Kidney (tissue), 14 donors: ENCODE data around the gene EGR1. TPM values are rescaled to one million over a fixed set of nuclear protein-coding genes. Genes with fewer than 3 reads are reported as not detected.

Experiments used
- DNase-seq, 5 donors: peaks; one replicate each; pipeline ENCODE4 v3.0.0-alpha.2; 2013 to 2020
- FAIRE-seq: peaks from 2 replicates; lab custom pipeline; 2012; peaks lifted over from hg19 to GRCh38; lab: Jason Lieb, UNC
- H3K27ac ChIP-seq, 2 donors: one replicate each; pipeline ENCODE4 v1.7.0; 2013; ENCODE audit warnings: low read depth in 2 of 2, low read length in 2 of 2, inconsistent platforms in 1 of 2
- H3K27me3 ChIP-seq: one replicate; pipeline ENCODE4 v1.7.1; 2013; ENCODE audit warnings: low read length, inconsistent platforms; ENCODE audit not compliant: control insufficient read depth, insufficient read depth
- H3K36me3 ChIP-seq, 3 donors: one replicate each; pipeline versions ENCODE4 v1.7.0 to v1.7.1; 2013; ENCODE audit warnings: low read length in 3 of 3, control low read depth in 1 of 3, inconsistent platforms in 1 of 3; ENCODE audit not compliant: insufficient read depth in 3 of 3, control insufficient read depth in 2 of 3
- H3K4me1 ChIP-seq, 3 donors: one replicate each; pipeline versions ENCODE4 v1.7.0 to v1.7.1; 2013; ENCODE audit warnings: low read length in 3 of 3, inconsistent platforms in 1 of 3, low read depth in 1 of 3; ENCODE audit not compliant: control insufficient read depth in 2 of 3, insufficient read depth in 2 of 3
- H3K4me3 ChIP-seq, 3 donors: one replicate each; pipeline versions ENCODE4 v1.7.0 to v1.8.1; 2013; ENCODE audit warnings: low read length in 3 of 3, control low read depth in 1 of 3, inconsistent platforms in 1 of 3
- H3K9ac ChIP-seq, 3 donors: one replicate each; pipeline versions ENCODE4 v1.7.0 to v1.7.1; 2013; ENCODE audit warnings: low read length in 3 of 3, control low read depth in 1 of 3, inconsistent platforms in 1 of 3
- H3K9me3 ChIP-seq, 3 donors: one replicate each; pipeline versions ENCODE4 v1.7.0 to v1.7.1; 2013; ENCODE audit warnings: low read length in 3 of 3, control low read depth in 1 of 3, inconsistent platforms in 1 of 3; ENCODE audit not compliant: control insufficient read depth in 2 of 3, insufficient read depth in 1 of 3
- CTCF ChIP-seq: IDR thresholded peaks from 3 replicates; pipeline ENCODE4 v1.5.1; 2012; ENCODE audit warnings: mild to moderate bottlenecking, moderate library complexity, borderline replicate concordance; ENCODE audit not compliant: insufficient read depth; ENCODE audit errors: extremely low read depth
- intact Hi-C: fragments of 100-400 bp; cut with DNase I; formaldehyde crosslinking; loops from one replicate; pipeline ENCODE4 v1.11.1; 2022
- polyA plus RNA-seq: library from polyadenylated mRNA; stranded (reverse); fragments of 350-450 nt; fragmentation: Illumina TruSeq; extraction: RNeasy Lipid Tissue Mini Kit (QIAGEN cat#74804); gene quantifications from one replicate; pipeline ENCODE4 v1.2.3, GENCODE V29; 2014; ENCODE audit warnings: low read depth, low replicate concordance; ENCODE audit not compliant: insufficient read depth
- total RNA-seq: library from RNA; stranded (reverse); fragmentation: NEBNext Ultra II Directional; extraction: Animal tissue kit (Norgen Biotek cat#: 25700); gene quantifications from one replicate; pipeline ENCODE4 v1.2.1, GENCODE V29; 2021
- donor health status: control.
- donor health status: control.
- donor health status: control.
- donor health status: control.
- donor health status: control.
- donor health status: DM: yes; HTN: yes; CAD: no.
- donor health status: Normal renal cell carcinoma (clear cell type).

The EGR1 gene
- total and polyA plus RNA-seq, 2 donors from 2014 or later: 65.8 to 68.6 TPM

GRCh38 chr5:138455232-138455930 is 9.9 kb upstream of the EGR1 start:
- no peaks in the 10 kb centered on the region for H3K27me3 ChIP-seq
- no peak overlapping the region for H3K27ac ChIP-seq
- FAIRE-seq (no peak), DNase-seq (no peak)
- H3K4me3 ChIP-seq: no peak overlapping the region
- intact Hi-C loops: no loop called here
- peaks cover 0 to 3% (median 0%) of the 10 kb centered on the region in 3 donors for H3K4me1 ChIP-seq
- TF ChIP-seq CTCF: no peak
- H3K9ac ChIP-seq: no peak overlapping the region
- H3K36me3 ChIP-seq: no peaks in the 10 kb centered on the region
- H3K9me3 ChIP-seq: no peaks in the 10 kb centered on the region

- no peak for DNase-seq
- Histone ChIP-seq H3K27ac (no peak overlapping the region), H3K4me3 (peak overlapping the region in 1 of 3 donors; percentile 23), H3K9ac (no peak overlapping the region), H3K9me3 (no peaks in the 10 kb centered on the region), H3K4me1 (peaks cover 0 to 3% (median 0%) of the 10 kb centered on the region in 3 donors), H3K27me3 (no peaks in the 10 kb centered on the region), H3K36me3 (no peaks in the 10 kb centered on the region)
- no peak for TF ChIP-seq CTCF
- no peak for FAIRE-seq
- intact Hi-C loops: no loop called here
Observed at GRCh38 chr5:138457531-138458275, 7.6 kb upstream of the EGR1 start.

- no peaks in the 10 kb centered on the region for H3K27me3 ChIP-seq
- TF ChIP-seq CTCF: no peak
- H3K9ac ChIP-seq: no peak overlapping the region
- H3K36me3 ChIP-seq: no peaks in the 10 kb centered on the region
- peaks cover 0 to 4% (median 3%) of the 10 kb centered on the region in 3 donors for H3K4me1 ChIP-seq
- peak in 2 of 5 donors; percentile 47 to 58 for DNase-seq
- no peak overlapping the region for H3K27ac ChIP-seq
- no peak for FAIRE-seq
- H3K4me3 ChIP-seq: peak overlapping the region in 1 of 3 donors; percentile 23
- intact Hi-C loops: no loop called here
- no peaks in the 10 kb centered on the region for H3K9me3 ChIP-seq
Observed at GRCh38 chr5:138458384-138458783, 6.9 kb upstream of the EGR1 start.
